GM18508 (cell line): ENCODE results near the gene HMGXB3.
"Not testable (repeated sequence)": the region's sequence is repeated elsewhere in the genome, so short reads cannot be mapped to it uniquely, and the experiment has no call there.

Source experiments
- ATAC-seq: cut with Tn5 transposase; IDR thresholded peaks from one replicate; pipeline ENCODE4 v1.9.1; 2021; ENCODE audit warnings: moderate number of reproducible peaks; ENCODE audit not compliant: insufficient read depth, unreplicated experiment

The HMGXB3 gene

GRCh38 chr5:150020249-150020648, 19.7 kb downstream of the HMGXB3 start:
- ATAC-seq = no peak

- ATAC-seq = no peak
These were observed 21.1 kb downstream of the HMGXB3 start for GRCh38 chr5:150021491-150022157.

DNA sequence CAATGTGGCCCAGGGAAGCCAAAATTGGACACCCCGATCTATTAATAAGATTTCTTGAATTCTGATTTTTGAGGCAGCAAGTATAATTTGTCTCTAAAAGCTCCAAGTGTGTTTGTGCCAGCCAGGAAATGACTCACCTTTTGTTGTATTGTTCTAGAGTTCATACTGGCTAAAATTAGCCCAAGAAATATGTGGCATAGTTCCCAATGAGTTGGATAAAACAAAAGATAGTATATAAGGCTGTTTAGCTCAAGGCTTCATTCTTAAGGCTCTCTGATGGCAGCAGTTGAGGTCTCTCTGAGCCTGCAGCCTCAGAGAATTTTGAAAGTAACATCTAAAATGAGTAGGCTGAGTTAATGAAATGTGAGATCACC, 21.6 kb downstream of the HMGXB3 start:
- ATAC-seq = no peak

DNA sequence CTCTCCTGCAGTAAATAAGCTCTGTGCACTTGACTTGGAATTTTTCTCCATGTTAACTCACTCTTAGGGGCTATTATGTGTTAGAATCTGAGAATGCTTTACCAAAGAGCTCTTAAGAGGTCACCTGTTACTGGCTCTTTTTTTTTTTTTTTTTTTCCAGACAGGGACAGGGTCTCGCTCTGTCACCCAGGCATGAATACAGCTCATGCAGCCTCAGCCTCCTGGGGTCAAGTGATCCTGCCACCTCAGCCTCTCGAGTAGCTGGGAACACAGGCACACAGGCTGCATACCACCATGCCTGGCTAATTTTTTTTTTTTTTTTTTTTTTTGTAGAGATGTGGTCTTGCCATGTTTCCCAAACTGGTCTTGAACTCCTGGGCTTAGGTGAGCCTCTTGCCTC, 22.1 kb downstream of the HMGXB3 start:
- ATAC-seq = no peak

GRCh38 chr5:150023136-150023535, 22.6 kb downstream of the HMGXB3 start:
- no peak for ATAC-seq

DNA sequence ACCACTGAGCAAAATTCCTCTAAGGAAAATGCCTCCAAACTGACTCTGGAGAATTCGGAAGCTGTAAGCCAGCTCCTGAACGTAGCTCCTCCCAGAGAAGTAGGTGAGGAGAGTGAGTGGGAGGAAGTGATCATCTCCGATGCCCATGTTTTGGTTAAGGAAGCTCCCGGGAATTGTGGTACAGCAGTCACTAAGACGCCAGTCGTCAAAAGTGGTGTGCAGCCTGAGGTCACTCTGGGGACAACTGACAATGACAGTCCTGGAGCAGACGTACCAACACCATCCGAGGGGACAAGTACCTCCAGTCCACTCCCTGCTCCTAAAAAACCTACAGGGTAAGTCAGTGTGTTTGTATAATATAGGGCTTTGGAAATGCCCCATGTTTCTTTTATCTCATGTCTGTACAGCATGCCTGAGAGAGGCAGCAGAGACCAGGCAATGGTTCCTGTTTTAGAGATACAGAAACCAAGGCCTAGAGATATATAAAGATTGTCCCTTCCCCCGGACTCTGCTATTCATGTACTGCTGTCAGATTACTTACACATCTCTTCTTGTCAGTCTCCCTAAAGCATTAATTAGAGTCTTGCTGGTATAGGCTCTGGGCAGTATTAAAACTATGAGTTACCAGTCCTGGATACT, 23.9 kb downstream of the HMGXB3 start:
- ATAC-seq = no peak

- ATAC-seq = no peak
These were observed 26.2 kb downstream of the HMGXB3 start for GRCh38 chr5:150026682-150027172.

GRCh38 chr5:150028047-150028446, 27.5 kb downstream of the HMGXB3 start:
- ATAC-seq = not testable (repeated sequence)

- ATAC-seq = no peak
These were observed 32.8 kb downstream of the HMGXB3 start for GRCh38 chr5:150033334-150033733.

- ATAC-seq = no peak
These were observed 34.1 kb downstream of the HMGXB3 start for GRCh38 chr5:150034662-150035061.

- peak; percentile 72 for ATAC-seq
These were observed 34.8 kb downstream of the HMGXB3 start for GRCh38 chr5:150035139-150035895.

- ATAC-seq = no peak
These were observed 36.0 kb downstream of the HMGXB3 start for GRCh38 chr5:150036513-150036912.

- ATAC-seq = no peak
These were observed 38.0 kb downstream of the HMGXB3 start for GRCh38 chr5:150038547-150038946.

DNA sequence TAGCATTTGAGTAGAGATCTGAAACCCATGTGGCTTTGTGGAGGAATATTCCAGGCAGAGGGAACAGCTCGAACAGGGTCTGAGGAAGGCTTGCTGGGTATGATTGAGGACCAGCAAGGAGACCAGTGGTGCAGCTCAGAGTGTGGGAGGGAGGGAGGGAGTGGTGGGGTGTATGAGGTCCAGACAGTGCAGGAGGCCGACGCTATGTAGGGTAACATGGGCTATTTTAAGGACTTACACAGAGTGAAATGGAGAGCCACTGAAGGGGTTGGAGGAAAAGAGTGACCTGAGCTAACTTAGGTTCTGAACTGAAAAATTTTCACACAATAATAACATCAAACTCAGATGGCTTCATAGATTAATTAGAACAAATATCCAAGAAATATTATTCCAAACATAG, 41.9 kb downstream of the HMGXB3 start:
- ATAC-seq = no peak

DNA sequence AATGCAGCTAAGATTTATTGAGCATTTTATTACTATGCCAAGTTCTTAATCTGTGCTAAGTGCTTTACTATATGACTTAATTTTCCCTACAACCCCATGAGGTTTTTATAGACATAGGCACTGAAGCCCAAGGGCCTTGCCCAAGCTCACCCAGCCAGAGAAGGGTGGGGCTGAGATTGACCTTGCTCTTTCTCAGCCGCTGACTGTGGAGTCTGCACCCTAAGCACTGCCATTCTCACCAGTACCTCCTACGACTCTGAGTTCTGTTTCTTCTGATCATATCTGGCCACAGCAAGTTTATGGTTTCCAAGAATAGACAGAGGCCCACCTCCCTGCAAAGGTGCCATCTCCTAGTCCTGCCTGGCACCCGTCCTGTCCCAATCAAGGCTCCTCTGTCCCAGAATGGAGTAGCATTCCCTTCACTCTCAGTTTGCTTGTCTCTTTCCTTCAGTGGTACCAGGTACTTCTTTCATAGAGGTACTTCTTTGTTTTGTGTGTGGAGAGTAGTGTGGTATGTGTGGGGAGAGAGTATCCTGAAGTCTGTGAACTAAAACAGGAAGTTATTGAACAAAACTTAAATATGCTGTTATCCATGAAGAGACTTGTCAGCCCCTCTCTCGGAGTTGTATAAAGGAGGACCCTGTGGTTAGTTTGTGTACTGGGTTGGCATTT, 43.3 kb downstream of the HMGXB3 start:
- ATAC-seq = no peak

GRCh38 chr5:150044329-150044681, 43.8 kb downstream of the HMGXB3 start:
- ATAC-seq = no peak

GRCh38 chr5:150044712-150045111, 44.2 kb downstream of the HMGXB3 start:
- no peak for ATAC-seq

GRCh38 chr5:150045549-150045948, 45.0 kb downstream of the HMGXB3 start:
- ATAC-seq = no peak

DNA sequence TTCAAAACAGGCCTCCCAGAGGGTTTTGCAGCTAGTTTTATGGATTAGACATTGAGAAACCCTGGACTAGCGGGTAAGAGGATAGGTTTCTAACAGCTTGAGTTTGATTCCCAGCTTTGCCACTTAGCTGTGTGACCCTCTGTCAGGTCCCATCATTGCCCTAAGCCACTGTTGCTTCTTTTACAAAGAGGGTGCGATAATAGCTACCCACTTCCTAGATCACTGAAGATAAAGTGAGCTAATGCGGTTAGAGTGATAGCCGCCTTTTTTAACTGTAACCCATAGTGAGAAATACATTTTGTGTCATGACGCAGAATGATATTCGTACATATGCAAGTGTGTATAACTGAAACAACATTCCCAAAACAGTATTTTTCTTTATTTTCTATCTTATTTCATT, 45.5 kb downstream of the HMGXB3 start:
- no peak for ATAC-seq

DNA sequence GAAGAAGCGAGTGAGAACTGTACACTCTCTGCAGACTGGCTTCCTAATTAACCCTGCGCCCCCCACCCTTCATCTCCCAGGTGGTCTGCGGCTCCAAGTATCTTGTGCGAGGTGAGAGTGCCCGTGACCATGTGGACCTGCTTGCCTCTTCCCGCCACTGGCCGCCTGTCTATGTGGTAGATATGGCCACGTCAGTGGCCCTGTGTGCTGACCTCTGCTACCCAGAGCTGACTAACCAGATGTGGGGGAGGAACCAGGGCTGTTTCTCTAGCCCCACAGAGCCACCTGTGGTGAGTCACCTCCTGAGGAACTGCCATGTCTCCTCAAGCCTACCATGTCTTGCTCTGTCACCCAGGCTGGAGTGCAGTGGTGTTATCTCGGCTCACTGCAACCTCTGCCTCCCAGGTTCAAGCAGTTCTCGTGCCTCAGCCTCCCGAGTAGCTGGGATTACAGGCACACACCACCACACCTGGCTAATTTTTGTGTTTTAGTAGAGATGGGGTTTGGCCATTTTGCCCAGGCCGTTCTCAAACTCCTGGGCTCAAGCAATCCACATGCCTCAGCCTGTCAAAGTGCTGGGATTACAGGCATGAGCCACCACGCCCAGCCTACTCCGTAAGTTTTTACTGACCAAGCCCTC, 49.8 kb downstream of the HMGXB3 start:
- ATAC-seq = not testable (repeated sequence)
